Caco-2 (cell line): ENCODE data around the gene ASCC2. TPM values are rescaled to one million over a fixed set of nuclear protein-coding genes. Genes with fewer than 3 reads are reported as not detected.
A peak's percentile ranks its signal among the peaks of the same experiment; 100 is the strongest.

Experiments
- BruUV-seq: library from RNA; stranded (reverse); fragments of 400-500 nt; replicated peaks from 2 replicates; lab custom pipeline; 2021; lab: Mats Ljungman, UMichigan
- CTCF ChIA-PET: fragments of 300-600 bp; sonication (Branson Sonifier 250); formaldehyde crosslinking; loops from one replicate; lab custom pipeline; 2022; ENCODE audit warnings: antibody characterized with exemption; lab: Charles Lee
- POLR2A ChIA-PET: fragments of 300-600 bp; sonication (Branson Sonifier 250); formaldehyde crosslinking; loops from one replicate; lab custom pipeline; 2022; ENCODE audit warnings: antibody characterized with exemption; lab: Charles Lee
- DNase-seq, 2 experiments: peaks; one replicate each; pipeline versions ENCODE4 v3.0.0 to v3.0.0-alpha.2; 2020 to 2022
- H3K27me3 ChIP-seq: replicated peaks from 2 replicates; pipeline ENCODE4 v1.6.0; 2011; ENCODE audit warnings: low read length; ENCODE audit not compliant: control insufficient read depth, insufficient read depth
- H3K36me3 ChIP-seq: 2 replicates; pipeline ENCODE4 v1.5.1; 2011; ENCODE audit warnings: low read length; ENCODE audit not compliant: control insufficient read depth, insufficient read depth
- H3K4me1 ChIP-seq: fragments of 250-450 bp; sonication (Bioruptor Pico); 2 replicates; pipeline ENCODE4 v1.5.1; 2020; ENCODE audit warnings: mild to moderate bottlenecking
- H3K4me3 ChIP-seq: 2 replicates; pipeline ENCODE4 v1.5.1; 2011; ENCODE audit warnings: low read depth, mild to moderate bottlenecking, control low read depth, low read length
- H3K9me3 ChIP-seq: fragments of 250-450 bp; sonication (Bioruptor Pico); 2 replicates; pipeline ENCODE4 v1.5.1; 2020; ENCODE audit warnings: mild to moderate bottlenecking, moderate library complexity
- H3K27ac Mint-ChIP-seq: one replicate; pipeline ENCODE4 v1.8.0; 2022; ENCODE audit warnings: mixed read lengths; ENCODE audit not compliant: unreplicated experiment
- H3K27me3 Mint-ChIP-seq: one replicate; pipeline ENCODE4 v1.8.0; 2022; ENCODE audit warnings: mixed read lengths; ENCODE audit not compliant: insufficient read depth, unreplicated experiment
- H3K36me3 Mint-ChIP-seq: one replicate; pipeline ENCODE4 v1.8.0; 2022; ENCODE audit warnings: mild to moderate bottlenecking, mixed read lengths; ENCODE audit not compliant: insufficient read depth, unreplicated experiment
- H3K4me1 Mint-ChIP-seq: one replicate; pipeline ENCODE4 v1.8.0; 2022; ENCODE audit warnings: low read depth, mixed read lengths; ENCODE audit not compliant: unreplicated experiment
- H3K4me3 Mint-ChIP-seq: one replicate; pipeline ENCODE4 v1.8.0; 2022; ENCODE audit warnings: mild to moderate bottlenecking, moderate library complexity, mixed read lengths; ENCODE audit not compliant: unreplicated experiment
- H3K9me3 Mint-ChIP-seq: one replicate; pipeline ENCODE4 v1.8.0; 2022; ENCODE audit warnings: mixed read lengths; ENCODE audit not compliant: unreplicated experiment
- CTCF ChIP-seq, 2 experiments: fragments of 200-600 bp in 1 of 2; IDR thresholded peaks; 1 replicate in 1 of 2; 2 replicates in 1 of 2; pipeline versions ENCODE4 v1.5.1 to v1.8.0; 2011 to 2022; ENCODE audit warnings: antibody characterized with exemption in 1 of 2, control low read depth in 1 of 2, inconsistent platforms in 1 of 2, low read depth in 1 of 2, low read length in 1 of 2, mild to moderate bottlenecking in 1 of 2, moderate library complexity in 1 of 2; ENCODE audit not compliant: insufficient read depth in 1 of 2, severe bottlenecking in 1 of 2, unreplicated experiment in 1 of 2
- intact Hi-C: fragments of 100-400 bp; cut with micrococcal nuclease; formaldehyde crosslinking; loops from one replicate; pipeline ENCODE4 v1.10.0; 2022; ENCODE audit not compliant: unreplicated experiment
- total RNA-seq: library from RNA; stranded (reverse); gene quantifications from 2 replicates; pipeline ENCODE4 v1.2.3, GENCODE V29; 2022

Gene ASCC2
- total RNA-seq, 1 experiment from 2014 or later = 61.4 TPM

- ChIA-PET POLR2A (interaction anchor here (0.6 to 1.2 kb wide), 11 partner anchors 21 to 502 kb away, joined by 5 to 13 read pairs (median 7); partner anchors contain the start of genes ASCC2 and THOC5), CTCF (interaction anchor here (0.6 to 1.7 kb wide), 24 partner anchors 10 to 530 kb away, joined by 3 to 18 read pairs (median 4); partner anchors contain the start of gene ASCC2)
- intact Hi-C loops = loop anchor here (1.0 to 5.0 kb wide), 2 partner anchors 122 to 204 kb away; no protein-coding TSS in a partner anchor
Measured at GRCh38 chr22:29883045-29883774, 45.1 kb upstream of the ASCC2 start, which contains the start of gene MTMR3. Gene MTMR3 (plus strand): TSS chr22:29883174. CDS start chr22:29971060, 87,886 bp downstream.

GRCh38 chr22:29882716-29883044 is 44.6 kb upstream of the ASCC2 start:
- Mint-ChIP-seq H3K27me3 (no peaks in the 10 kb centered on the region), H3K27ac (no peak overlapping the region), H3K4me1 (no peaks in the 10 kb centered on the region), H3K4me3 (peak overlapping the region; percentile 74), H3K9me3 (no peaks in the 10 kb centered on the region), H3K36me3 (no peaks in the 10 kb centered on the region)
- no peak for DNase-seq
- 0 out of 2 replicates have a peak, but pooled peaks cover 3% of the 10 kb centered on the region for H3K4me1 ChIP-seq
- H3K36me3 ChIP-seq = no peaks in the 10 kb centered on the region
- no peaks in the 10 kb centered on the region for H3K27me3 ChIP-seq
- intact Hi-C loops = loop anchor here (1.0 to 5.0 kb wide), 2 partner anchors 123 to 205 kb away; no protein-coding TSS in a partner anchor
- no peak overlapping the region for H3K4me3 ChIP-seq
- BruUV-seq = no TSS peak
- POLR2A ChIA-PET = interaction anchor here (1.2 kb wide), 1 partner anchor 329 kb away, joined by 6 read pairs; the partner anchor contains the start of gene THOC5
- TF ChIP-seq CTCF (IDR thresholded peaks at IDR 0.05; ENCODE audit: insufficient read depth in 1 of 2, low read depth in 1 of 2, low read length in 1 of 2, severe bottlenecking in 1 of 2, unreplicated experiment in 1 of 2) = no peak
- H3K9me3 ChIP-seq = no peaks in the 10 kb centered on the region
- CTCF ChIA-PET = interaction anchor here (0.6 to 1.7 kb wide), 9 partner anchors 10 to 247 kb away, joined by 3 to 18 read pairs (median 4); partner anchors contain the start of gene ASCC2

More at GRCh38 chr22:29883045-29883774, 45.1 kb upstream of the ASCC2 start, which contains the start of gene MTMR3:
- Mint-ChIP-seq H3K36me3 (no peaks in the 10 kb centered on the region), H3K27me3 (no peaks in the 10 kb centered on the region), H3K27ac (no peak within 1 kb of the TSS), H3K4me3 (peak within 1 kb of the TSS; percentile 74), H3K9me3 (no peaks in the 10 kb centered on the region), H3K4me1 (no peaks in the 10 kb centered on the region)
- no TSS peak for BruUV-seq
- H3K36me3 ChIP-seq = no peaks in the 10 kb centered on the region
- TF ChIP-seq CTCF (IDR thresholded peaks at IDR 0.05; ENCODE audit: insufficient read depth in 1 of 2, low read depth in 1 of 2, low read length in 1 of 2, severe bottlenecking in 1 of 2, unreplicated experiment in 1 of 2) = peak; percentile 47 to 57
- H3K4me1 ChIP-seq = 0 out of 2 replicates have a peak, but pooled peaks cover 3% of the 10 kb centered on the region
- no peaks in the 10 kb centered on the region for H3K9me3 ChIP-seq
- DNase-seq = peak; percentile 93 to 97
- no peaks in the 10 kb centered on the region for H3K27me3 ChIP-seq
- peak within 1 kb of the TSS; percentile 81 for H3K4me3 ChIP-seq

- Histone ChIP-seq H3K4me3 (no peak overlapping the region), H3K27me3 (no peaks in the 10 kb centered on the region), H3K4me1 (0 out of 2 replicates have a peak, but pooled peaks cover 3% of the 10 kb centered on the region), H3K9me3 (no peaks in the 10 kb centered on the region), H3K36me3 (no peaks in the 10 kb centered on the region)
- BruUV-seq = no TSS peak
- Mint-ChIP-seq H3K9me3 (no peaks in the 10 kb centered on the region), H3K4me3 (no peak overlapping the region), H3K27ac (no peak overlapping the region), H3K36me3 (no peaks in the 10 kb centered on the region), H3K4me1 (no peaks in the 10 kb centered on the region), H3K27me3 (no peaks in the 10 kb centered on the region)
- intact Hi-C loops = loop anchor here (5.0 kb wide), 1 partner anchor 208 kb away; no protein-coding TSS in a partner anchor
- CTCF ChIA-PET = interaction anchor here (0.6 kb wide), 1 partner anchor 9 kb away, joined by 4 read pairs; no protein-coding TSS in a partner anchor
- TF ChIP-seq CTCF (IDR thresholded peaks at IDR 0.05; ENCODE audit: insufficient read depth in 1 of 2, low read depth in 1 of 2, low read length in 1 of 2, severe bottlenecking in 1 of 2, unreplicated experiment in 1 of 2) = no peak
- peak; percentile 25 to 49 for DNase-seq
- POLR2A ChIA-PET = interaction anchor here (0.6 kb wide), 1 partner anchor 21 kb away, joined by 12 read pairs; no protein-coding TSS in a partner anchor
Measured at GRCh38 chr22:29879753-29880152, 41.7 kb upstream of the ASCC2 start.
